8988T (cell line): ENCODE data around the gene HSD11B2.

ENCODE experiments used
- DNase-seq: peaks from one replicate; pipeline ENCODE4 v3.0.0; 2011

The HSD11B2 gene

DNA sequence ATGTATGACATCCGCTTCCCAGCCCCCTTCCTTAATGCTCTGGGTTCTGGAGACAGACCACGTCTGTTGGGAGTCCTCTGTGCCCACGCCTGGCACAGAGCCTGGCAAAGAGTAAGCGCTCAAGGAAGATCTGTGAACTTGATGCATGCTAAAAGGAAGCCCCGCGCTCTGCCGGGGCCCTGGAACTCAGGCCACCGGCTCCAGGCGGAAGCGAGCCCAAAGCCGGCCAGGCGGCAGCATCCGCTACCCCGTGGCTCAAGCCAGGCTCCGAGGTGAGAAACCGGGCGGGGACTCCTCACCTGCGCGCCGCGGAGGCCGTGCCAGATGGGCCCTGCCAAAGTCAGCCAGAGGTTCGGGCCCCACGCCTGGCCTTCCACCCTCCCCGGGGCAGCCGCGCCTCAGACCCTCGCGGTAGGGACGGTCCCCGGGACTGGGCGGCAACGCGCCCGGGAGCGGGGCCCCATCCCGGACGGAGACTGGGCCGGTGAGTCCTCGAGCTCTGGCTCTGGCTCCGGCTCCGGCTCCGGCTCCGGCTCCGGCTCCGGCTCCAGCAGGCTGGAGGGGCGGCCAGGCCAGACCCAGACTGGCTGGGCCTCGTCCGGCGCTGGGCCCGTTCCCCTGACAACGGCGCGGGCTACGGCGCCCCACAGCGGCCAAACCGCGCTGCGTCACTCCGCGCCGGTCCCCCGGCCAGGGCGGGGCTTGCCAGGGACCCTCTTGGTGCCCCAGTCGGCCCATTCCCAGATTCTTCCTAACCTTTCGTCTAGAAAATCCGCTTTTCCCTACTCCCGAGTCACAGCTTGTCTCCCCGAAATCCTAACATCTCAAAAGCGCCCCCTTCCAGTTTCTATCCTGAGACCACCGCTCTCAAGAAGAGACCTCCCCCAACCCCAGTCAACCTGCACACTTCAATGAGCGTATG, 14.8 kb upstream of the HSD11B2 start, which contains the start of gene ZDHHC1:
ZDHHC1 (minus strand) TSS at position 606 of the 922 bp plus-strand sequence. CDS start 8,702 bp downstream, outside the sequence.
- DNase-seq, result peak; percentile 96

DNA sequence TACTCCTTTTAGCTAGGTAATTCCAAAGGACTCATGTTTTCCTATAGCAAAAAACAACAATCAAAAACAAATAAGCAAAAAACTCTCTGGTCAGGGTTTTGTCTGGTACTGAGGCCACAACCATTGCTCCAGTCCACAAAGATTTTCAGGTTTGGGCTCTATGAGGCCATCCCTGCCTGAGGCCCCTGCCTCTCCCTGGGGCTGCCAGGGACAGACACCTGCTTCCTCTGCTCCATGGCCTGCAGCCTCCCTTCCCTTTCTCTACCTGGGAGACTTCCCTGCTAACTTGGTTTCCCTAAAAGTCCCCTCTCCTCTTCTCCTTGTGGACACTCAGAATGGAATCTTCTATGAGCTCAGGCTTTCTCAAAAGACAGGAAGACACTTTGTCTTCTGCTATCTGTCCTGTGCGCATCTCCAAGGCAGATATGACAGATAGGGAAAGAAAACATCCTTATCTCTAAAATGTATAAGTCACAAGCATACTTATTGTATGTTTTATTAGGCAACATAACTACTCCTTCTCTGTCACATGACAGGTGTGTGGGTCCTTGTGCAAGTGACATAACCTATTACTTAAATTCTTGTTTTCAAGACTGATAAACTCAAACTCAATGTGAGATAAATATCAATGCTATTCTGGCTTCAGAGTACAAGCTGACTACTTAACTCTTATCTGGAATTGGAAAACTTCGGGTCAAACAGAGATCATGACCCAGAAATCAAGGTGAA, 13.4 kb upstream of the HSD11B2 start:
- DNase-seq, result no peak

DNA sequence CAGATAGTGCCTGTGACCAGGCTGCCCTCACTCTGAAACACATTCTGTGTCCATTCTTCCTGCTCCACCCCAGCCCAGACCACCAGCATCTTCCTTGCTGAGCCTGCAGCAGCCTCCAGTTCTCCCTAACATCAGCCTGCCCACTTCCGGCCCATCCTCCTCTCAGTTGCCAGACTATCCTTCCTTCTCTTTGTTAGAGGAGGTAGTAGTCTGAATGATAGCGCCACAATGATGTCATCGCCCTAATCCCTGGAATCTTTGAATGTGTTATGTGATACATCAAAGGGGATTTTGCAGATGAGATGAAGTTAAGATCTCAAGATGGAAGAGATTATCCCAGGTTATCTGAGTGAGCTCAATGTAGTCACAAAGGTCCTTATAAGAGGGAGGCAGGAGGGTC, 11.4 kb upstream of the HSD11B2 start:
- DNase-seq, result no peak

DNA sequence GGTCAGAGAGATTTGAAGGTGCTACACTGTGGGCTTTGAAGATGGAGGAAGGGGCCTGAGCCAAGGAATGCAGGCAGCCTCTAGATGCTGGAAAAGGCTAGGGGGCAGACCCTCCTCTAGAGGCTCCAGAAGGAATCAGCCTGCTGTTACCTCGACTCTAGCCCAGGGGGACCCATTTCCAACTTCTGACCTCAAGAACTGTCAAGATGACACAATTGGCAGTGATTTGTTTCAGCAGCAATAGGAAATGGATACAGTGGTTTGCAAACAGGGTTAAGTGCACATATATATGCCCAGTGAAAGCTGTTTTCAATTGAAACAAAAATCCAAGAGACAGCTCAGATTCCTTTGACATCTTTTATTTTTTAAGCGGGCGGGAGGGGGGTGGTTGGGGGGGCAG, 11.0 kb upstream of the HSD11B2 start:
- DNase-seq, result no peak

DNA sequence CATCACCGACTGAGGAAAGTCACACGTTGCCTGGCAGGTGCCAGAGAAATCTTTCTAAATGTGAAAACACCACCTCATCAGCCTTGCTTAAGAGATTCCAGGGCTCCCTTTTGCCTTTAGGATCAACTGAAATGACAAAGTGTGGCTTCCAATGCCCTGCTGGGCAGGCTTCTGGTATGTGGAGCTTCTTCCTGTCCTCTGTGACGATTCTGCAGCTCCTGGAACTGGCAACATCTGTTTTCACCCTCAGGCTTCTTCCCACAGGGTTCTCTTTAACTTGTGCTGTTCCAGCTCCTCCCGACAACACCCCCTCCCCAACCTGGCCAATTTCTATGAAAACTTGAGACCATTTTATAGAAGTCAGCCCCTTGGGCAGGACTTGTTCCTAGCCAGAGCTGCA, 9.9 kb upstream of the HSD11B2 start:
- no peak for DNase-seq

DNA sequence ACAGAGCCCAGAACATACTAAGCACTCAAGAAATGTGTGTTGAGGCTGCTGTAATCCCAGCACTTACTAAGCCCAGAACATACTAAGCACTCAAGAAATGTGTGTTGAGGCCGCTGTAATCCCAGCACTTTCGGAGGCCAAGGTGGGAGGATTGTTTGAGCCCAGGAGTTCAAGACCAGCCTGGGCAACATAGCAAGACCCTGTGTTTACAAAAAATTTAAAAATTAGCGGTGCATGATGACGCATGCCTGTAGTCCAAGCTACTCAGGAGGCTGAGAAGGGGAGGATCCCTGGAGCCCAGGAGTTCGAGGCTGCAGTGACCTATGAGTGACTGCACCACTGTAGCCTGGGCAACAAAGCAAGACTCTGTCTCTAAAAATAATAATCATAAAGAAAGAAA, 7.9 kb upstream of the HSD11B2 start:
- DNase-seq, result no peak

DNA sequence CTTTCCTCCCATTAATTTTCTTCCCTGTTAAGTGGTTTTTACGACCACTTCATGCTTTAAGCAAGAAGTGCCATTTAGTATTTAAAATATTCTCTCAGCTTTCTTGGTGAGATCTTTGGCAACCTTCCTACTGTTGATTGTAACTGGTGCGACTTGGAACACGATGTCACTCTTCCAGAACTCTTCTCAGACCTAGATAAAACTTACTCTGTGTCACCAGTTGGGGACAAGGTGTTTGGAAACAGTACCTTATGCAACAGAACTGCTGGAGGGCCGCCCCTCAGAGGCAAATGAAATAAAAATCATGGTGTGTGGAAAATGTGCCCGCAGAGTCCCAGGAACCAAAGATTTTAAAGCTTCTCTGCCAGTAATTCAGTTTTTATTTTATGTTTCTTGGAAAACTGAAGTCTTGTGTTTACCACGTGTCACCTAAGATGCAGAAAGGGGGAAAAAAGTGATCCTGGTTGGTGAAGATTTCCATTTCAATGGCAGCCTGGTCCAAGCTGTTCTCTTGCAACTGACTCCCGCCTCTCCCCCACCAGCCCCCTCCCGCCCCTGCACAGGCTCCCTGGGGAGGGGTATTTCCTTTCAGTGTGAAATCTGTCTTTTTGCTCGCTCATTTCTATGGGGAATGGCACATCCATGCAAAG, 7.2 kb upstream of the HSD11B2 start:
- no peak for DNase-seq

DNA sequence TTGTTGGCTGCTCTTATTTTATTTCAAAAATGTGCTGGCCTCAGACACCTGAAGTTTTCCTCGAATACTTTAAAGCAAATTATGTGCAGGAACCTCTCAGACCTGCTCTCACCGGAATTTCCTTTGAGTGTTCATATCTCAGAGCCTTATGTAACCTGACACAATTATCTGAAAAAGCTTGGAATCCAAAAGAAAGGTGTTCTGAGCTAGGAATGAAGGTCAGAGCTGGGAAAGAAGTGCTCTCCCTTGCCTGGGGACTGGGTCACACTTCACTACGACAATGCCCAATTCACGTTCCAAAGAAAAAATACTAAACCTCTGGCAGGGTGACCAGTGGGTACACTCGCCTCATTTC, 6.7 kb upstream of the HSD11B2 start:
- DNase-seq, result no peak

DNA sequence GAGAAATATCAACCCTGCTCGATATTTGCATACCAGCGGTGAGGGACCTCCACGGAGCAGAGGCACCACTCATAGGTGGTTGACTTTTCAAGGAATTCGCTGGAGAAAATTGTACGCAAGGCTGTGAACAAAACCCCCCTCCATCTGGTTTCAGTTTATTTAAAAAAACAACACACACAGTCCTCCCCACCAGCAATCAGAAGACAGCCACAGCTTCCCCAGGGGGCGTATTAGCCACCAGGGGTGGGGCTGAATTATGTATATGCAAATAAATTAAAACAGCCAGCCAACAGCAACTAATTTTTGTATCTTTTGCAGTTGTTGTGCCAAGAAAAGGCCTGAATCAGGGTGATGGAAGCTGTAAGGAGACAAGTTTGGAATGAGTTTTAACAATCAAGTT, 5.9 kb upstream of the HSD11B2 start:
- DNase-seq, result no peak

DNA sequence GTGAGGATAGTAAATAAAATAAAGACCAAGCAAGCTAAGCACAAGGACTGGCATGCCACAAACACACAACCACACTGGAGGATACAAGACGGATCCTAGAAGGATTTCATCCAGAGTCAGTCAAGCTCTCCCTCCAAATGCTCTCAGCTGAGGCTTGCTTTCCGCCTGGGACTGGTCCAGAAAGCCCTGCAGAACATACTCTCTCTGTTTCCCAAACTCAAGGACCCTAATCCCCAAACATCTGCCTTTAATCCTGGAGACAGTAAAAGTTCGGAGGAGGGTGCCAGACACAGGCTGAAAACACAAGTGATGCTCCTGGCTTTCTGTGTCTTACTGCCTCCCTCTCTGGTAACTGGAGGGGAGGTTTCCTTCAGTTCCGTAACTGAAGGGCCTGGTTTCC, 5.3 kb upstream of the HSD11B2 start:
- DNase-seq, result no peak

DNA sequence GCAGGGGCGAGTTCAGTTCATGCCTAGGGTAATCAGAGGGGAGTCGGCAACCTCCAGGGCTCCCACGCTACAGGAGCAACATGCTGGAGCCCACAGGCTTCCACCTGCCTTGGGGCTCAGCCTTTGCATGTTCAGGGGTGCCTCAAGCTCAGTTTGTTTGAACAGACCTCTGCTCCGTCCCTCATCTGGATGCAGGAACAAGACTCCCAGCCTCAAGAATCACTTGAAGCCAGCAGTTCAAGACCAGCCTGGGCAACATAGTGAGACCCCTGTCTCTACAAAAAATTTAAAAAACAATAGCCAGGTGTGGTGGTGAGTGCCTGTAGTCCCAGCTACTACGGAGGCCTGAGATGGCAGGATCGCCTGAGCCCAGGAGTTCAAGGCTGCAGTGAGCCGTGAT, 4.9 kb upstream of the HSD11B2 start:
- DNase-seq, result no peak

DNA sequence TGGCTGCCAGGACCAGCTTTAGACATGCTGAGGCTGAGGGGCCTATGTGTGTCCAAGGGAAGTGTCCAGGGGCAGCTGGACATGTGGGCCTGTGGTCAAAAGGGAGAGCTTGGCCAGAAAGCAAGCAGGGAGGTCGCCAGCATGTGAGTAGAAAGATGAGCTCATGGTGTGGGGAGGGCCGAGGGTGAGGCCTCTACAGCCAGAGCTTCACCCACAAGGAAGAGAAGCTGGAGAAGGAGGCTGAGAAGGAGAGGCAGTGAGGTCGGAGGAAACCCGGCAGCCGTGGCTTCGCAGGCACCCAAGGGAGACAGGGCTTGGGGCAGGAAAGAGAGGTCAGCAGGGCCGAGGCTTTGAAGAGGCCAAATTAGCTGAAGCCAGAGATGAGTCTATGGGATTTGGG, 4.0 kb upstream of the HSD11B2 start:
- DNase-seq, result no peak

DNA sequence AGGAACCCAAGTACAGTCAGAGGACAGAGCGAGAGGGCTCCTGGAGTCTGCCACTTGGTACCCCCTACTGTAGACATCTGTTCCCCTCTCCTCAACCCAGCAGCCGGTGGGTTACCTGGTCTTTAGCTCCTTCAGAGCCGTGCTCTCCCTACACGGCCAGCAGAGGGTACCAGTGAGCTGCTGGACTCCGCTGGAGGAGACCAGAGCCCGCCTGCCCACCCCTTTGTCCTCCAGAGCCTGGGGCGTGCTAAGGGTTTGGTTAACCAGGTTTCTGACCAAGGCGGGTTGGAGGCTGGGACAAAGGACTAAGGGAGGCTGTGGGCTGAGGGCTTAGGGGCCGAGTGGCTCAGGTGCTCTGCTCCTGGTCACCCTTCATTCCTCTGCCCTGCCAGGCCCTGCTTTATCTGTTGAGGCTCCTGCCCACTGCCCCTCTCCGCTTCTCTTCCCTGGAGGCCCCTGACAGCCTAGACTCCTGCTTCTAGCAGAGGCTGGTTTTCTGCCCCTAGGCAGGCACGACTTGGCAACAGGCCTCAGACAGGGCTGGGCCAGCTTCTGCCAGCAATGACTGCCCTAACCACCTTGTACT, 2.7 kb upstream of the HSD11B2 start:
- DNase-seq, result peak; percentile 98

DNA sequence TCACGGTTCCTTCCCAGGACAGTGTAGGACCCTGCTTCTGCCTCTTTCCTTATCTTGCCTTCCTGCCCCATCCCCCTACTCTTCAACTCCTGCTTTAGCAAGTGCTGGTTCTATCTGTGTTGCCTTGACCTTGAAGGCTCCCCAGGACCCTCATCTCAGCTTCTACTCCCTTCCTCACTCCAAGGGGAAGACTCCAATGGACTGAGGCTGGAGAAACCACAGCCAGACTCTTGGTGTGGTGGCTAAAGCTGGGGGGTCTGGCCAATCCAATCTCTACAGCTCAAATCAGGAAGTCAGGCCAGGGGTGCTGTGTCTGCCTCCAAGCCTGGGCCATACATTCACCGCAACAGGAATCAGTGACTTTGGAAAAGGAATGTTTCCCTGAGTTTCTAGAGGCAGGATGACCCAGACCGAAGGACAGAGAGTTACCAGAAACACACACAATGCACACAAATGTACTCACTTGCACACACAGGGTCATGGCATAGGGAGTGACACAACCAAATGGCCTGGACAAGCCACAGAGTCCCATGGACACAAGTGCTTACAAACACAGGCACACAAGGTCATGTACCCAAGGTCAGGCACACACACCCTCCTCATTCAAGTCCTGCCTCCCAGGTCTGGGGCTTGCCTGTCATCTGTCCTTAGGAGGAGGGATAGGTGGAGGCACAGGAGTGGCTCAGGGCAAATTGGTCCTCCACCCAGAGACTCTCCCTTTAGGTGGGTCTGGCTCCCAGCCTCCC, 1.7 kb upstream of the HSD11B2 start:
- DNase-seq, result no peak

DNA sequence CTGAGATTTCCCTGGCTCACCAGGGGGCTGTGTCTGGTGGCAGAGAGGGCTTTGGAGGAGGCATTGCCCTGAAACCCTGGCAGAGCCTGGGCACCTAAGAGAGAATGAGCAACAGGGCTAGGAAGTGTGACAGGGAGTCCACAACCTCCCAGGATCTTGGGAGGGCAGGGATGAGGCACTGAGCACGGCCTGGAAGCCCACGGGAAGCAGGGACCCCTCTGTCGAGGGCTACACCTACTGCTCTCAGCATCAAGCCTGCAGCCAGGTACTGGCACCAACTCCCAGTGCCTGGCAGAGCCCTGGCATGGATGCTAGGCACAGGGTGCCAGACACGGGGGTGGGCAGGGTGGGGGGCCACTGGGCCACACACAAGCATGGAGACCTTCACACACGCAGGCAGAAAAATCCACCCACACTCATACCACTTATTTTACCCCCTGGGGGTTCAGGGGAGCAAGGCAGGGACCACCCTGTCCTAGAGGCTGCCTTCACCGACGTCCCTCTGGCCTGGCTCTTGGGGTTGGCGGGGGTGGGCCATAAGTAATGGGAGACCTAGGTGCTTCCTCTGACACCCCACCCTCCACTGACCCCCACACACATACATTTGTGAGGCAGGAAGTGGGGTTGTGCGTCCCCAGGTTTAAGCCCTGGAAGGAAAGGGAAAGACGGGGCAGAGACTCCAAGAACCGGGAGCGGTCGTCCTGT, 970 bp upstream of the HSD11B2 start:
- DNase-seq, result no peak

DNA sequence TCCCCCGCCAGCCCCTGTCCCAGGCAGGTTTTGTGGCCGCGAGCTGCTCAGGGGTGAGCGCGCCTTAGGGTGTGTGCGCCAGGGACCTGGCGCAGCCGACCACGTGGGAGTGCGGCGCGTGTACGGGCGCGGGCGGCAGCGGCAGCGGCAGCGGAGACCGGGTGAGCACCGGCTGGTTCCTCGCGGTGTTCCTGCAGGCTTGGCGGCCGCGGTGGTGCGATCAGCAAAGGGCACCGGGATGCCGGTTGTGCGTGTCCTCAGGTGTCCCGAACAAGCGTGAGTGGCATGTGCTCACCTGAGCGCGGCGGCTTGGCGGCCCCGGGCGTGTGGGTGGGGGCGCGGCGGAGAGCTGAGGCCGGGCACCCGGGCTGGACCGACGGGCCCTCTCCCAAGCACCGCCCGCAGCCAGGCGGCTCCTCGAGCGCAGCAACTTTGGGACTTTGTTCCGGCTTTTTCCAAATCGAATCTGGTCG, 381 bp upstream of the HSD11B2 start:
- DNase-seq, result peak; percentile 68

DNA sequence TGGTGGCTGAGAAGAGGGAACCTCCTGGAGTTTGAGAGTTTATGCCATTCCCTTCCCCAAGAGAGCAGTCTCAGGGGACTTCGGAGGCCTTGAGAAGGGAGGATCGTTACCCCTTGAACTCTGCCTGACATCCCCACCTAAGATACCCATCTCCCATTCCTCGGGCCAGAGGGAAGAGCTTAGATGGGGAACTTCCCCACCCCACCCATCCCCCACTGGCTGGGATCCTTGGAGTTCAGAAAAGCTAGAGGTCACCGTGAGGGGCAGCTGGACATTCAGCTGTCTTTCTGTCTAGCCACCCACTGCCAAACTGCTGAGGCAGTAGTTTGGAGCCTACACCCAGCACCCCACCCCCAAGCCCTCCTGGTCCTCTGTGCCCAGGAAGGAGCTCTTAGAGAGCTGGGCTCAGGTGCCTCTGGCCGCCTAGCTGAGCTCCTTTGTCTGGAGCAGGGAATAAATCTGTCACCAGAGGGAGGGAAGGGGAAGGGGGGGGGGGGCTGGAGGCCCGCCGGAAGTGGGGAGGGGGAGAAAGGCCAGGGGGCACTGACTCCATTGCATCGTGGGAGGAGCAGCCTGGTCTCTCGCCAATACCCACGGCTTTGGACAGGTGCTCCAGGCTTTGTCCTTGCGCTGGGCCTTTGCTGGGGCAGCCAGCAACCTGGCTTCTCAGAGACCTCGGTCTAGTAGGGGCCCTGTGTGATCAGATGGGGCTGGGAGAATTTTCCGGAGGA, 1.0 kb downstream of the HSD11B2 start:
- DNase-seq, result peak; percentile 54

DNA sequence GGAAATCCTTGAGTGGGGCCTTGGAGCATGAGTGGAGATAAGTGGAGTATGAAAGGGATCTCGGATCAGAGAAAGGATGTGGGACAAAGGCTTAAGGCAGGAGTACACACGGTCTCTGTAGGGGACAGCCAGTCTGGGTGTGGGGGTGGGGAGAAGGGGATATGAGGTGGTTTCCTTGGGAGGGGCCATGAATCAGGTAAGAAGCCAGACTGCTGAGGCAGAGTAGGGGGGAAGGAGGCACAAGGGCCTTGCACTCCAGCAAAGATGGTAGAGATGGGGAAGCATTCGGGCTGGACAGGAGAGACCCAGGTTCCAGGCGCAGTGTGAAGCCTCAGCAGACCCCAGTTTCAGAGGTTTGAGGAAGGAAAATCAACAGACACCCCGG, 1.6 kb downstream of the HSD11B2 start:
- DNase-seq, result no peak

DNA sequence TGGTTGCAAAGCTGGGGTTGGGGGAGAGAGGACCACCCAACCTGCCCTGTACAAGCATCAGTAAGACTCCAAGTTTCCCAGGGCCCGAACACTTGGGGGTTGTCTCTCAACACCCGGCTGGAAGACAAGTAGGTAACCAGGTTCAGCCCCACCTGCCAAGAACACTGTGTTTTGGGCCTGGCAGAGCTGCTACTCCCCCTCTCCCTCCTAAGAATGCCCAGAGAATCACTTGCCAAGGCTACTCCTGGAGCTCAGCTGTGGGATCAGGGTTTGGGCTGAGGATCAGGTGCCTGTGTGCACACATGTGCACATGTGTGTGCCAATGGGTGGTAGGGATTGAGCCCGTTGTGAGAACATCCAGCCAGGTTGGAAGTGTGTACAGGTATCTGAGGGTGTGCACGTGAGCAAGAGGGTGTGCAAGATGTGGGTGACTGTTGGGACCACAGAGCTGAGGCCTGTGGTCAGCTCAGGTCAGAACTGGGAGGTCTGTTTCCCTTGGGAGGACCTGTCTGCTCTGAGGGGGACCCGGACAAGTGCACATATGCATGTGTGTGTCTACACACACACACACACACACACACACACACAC, 2.3 kb downstream of the HSD11B2 start:
- no peak for DNase-seq

DNA sequence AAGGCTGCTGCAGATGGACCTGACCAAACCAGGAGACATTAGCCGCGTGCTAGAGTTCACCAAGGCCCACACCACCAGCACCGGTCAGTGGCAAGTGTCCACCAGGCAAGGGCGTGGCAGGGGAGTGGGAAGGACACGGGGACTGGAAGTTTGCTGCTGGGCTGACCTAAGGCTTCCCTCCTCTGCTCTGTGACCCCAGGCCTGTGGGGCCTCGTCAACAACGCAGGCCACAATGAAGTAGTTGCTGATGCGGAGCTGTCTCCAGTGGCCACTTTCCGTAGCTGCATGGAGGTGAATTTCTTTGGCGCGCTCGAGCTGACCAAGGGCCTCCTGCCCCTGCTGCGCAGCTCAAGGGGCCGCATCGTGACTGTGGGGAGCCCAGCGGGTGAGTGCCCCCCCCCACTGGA, 4.8 kb downstream of the HSD11B2 start:
- no peak for DNase-seq
